DND-41 (cell line): ENCODE measurements around the gene RHOG.
"Not testable (repeated sequence)": the region's sequence is repeated elsewhere in the genome, so short reads cannot be mapped to it uniquely, and the experiment has no call there.

ENCODE experiments used
- ATAC-seq: fragments of 200-7000 bp; cut with Tn5 transposase; 3 replicates; pipeline ENCODE4 v1.9.1; 2021; ENCODE audit warnings: low read depth; ENCODE audit not compliant: insufficient read depth
- DNase-seq: peaks from one replicate; pipeline ENCODE4 v3.0.0-alpha.2; 2020
- H2AFZ ChIP-seq: 2 replicates; pipeline ENCODE4 v1.6.0; 2012; ENCODE audit warnings: low read depth, low read length
- H3K27ac ChIP-seq: 2 replicates; pipeline ENCODE4 v1.5.1; 2012; ENCODE audit warnings: low read length, inconsistent platforms
- H3K27me3 ChIP-seq: fragments of 200-600 bp; sonication (generic); 2 replicates; pipeline ENCODE4 v1.6.0; 2012; ENCODE audit warnings: low read length, mild to moderate bottlenecking, inconsistent platforms; ENCODE audit not compliant: insufficient read depth, poor library complexity
- H3K36me3 ChIP-seq: 2 replicates; pipeline ENCODE4 v1.5.1; 2012; ENCODE audit warnings: low read length, inconsistent platforms; ENCODE audit not compliant: insufficient read depth
- H3K4me1 ChIP-seq: 2 replicates; pipeline ENCODE4 v1.5.1; 2012; ENCODE audit warnings: mild to moderate bottlenecking, low read length; ENCODE audit not compliant: insufficient read depth
- H3K4me2 ChIP-seq: 2 replicates; pipeline ENCODE4 v1.6.0; 2012; ENCODE audit warnings: mild to moderate bottlenecking, moderate library complexity, low read length, inconsistent platforms; ENCODE audit not compliant: insufficient read depth
- H3K4me3 ChIP-seq, 2 experiments: fragments of 200-600 bp in 1 of 2; shearing (Covaris generic) in 1 of 2; 2 replicates each; pipeline ENCODE4 v1.5.1; 2012 to 2016; ENCODE audit warnings: inconsistent platforms in 2 of 2, low read length in 2 of 2, mild to moderate bottlenecking in 2 of 2, low read depth in 1 of 2, moderate library complexity in 1 of 2
- H3K79me2 ChIP-seq: 2 replicates; pipeline ENCODE4 v1.6.0; 2012; ENCODE audit warnings: low read length, inconsistent platforms; ENCODE audit not compliant: insufficient read depth
- H3K9ac ChIP-seq: 2 replicates; pipeline ENCODE4 v1.6.0; 2012; ENCODE audit warnings: low read depth, mild to moderate bottlenecking, inconsistent platforms, low read length, moderate library complexity
- H3K9me3 ChIP-seq: 2 replicates; pipeline ENCODE4 v1.5.1; 2012; ENCODE audit warnings: low read length, moderate library complexity, mild to moderate bottlenecking, inconsistent platforms; ENCODE audit not compliant: insufficient read depth, severe bottlenecking
- H4K20me1 ChIP-seq: 2 replicates; pipeline ENCODE4 v1.6.0; 2012; ENCODE audit warnings: low read length; ENCODE audit not compliant: insufficient read depth
- CTCF ChIP-seq: IDR thresholded peaks from 2 replicates; pipeline ENCODE4 v1.5.1; 2012; ENCODE audit warnings: borderline replicate concordance, low read length, moderate library complexity, mild to moderate bottlenecking; ENCODE audit not compliant: poor library complexity, severe bottlenecking; ENCODE audit errors: extremely low read depth
- EZH2 ChIP-seq: IDR thresholded peaks from 3 replicates; pipeline ENCODE4 v1.6.1; 2012; ENCODE audit warnings: borderline replicate concordance, low read depth, mild to moderate bottlenecking, moderate library complexity, low read length, inconsistent platforms; ENCODE audit not compliant: severe bottlenecking

Gene RHOG

DNA sequence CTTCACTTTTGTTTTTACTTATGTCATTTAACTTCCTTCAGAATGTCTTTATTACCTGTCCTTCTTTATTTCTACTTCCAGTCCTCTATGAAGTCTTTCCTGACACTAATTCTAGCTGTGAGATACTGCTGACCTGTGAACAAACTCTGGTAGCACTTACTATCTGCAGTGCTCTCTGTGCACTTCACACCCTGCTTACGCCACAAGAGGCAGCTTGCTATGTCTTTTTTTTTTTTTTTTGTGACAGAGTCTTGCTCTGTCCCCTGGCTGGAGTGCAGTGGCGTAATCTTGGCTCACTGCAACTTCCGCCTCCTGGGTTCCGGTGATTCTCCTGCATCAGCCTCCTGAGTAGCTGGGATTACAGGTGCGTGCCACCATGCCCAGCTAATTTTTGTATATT, 25.4 kb upstream of the RHOG start:
- Histone ChIP-seq H3K4me1 (peaks cover 26% of the 10 kb centered on the region), H2AFZ (no peak overlapping the region), H3K9ac (no peak overlapping the region), H3K27ac (no peak overlapping the region), H3K9me3 (no peaks in the 10 kb centered on the region), H3K36me3 (no peaks in the 10 kb centered on the region), H3K4me3 (no peak overlapping the region), H3K4me2 (no peak overlapping the region), H3K27me3 (no peaks in the 10 kb centered on the region), H4K20me1 (peaks cover 41% of the 10 kb centered on the region), H3K79me2 (peaks cover 92% of the 10 kb centered on the region)
- DNase-seq (no peak), ATAC-seq (no peak)
- no peak for TF ChIP-seq CTCF
- TF ChIP-seq EZH2: no peak

- Histone ChIP-seq H2AFZ (no peak overlapping the region), H3K4me2 (no peak overlapping the region), H3K9me3 (no peaks in the 10 kb centered on the region), H3K79me2 (peaks cover 94% of the 10 kb centered on the region), H3K4me3 (no peak overlapping the region), H3K4me1 (peaks cover 32% of the 10 kb centered on the region), H3K27ac (no peak overlapping the region), H3K9ac (no peak overlapping the region), H3K27me3 (no peaks in the 10 kb centered on the region), H3K36me3 (no peaks in the 10 kb centered on the region), H4K20me1 (peaks cover 41% of the 10 kb centered on the region)
- no peak for DNase-seq
- TF ChIP-seq CTCF: no peak
- no peak for TF ChIP-seq EZH2
- ATAC-seq: no peak
Observed at GRCh38 chr11:3865388-3866193, 24.8 kb upstream of the RHOG start.

GRCh38 chr11:3861683-3862082, 20.9 kb upstream of the RHOG start:
- peak overlapping the region in 1 of 2 experiments; percentile 22; a peak in 2 of 4 replicates for H3K4me3 ChIP-seq
- H3K27ac ChIP-seq: peak overlapping the region; percentile 66
- H3K36me3 ChIP-seq: peaks cover 12% of the 10 kb centered on the region; the same call in 1 of the 2 replicates
- no peak overlapping the region for H3K9ac ChIP-seq
- ATAC-seq: peak; percentile 86
- peaks cover 95% of the 10 kb centered on the region for H3K79me2 ChIP-seq
- peak overlapping the region; percentile 41 for H3K4me2 ChIP-seq
- no peaks in the 10 kb centered on the region for H3K9me3 ChIP-seq
- H3K4me1 ChIP-seq: peaks cover 71% of the 10 kb centered on the region
- no peaks in the 10 kb centered on the region for H3K27me3 ChIP-seq
- no peak overlapping the region for H2AFZ ChIP-seq
- TF ChIP-seq EZH2 (no peak), CTCF (no peak)
- H4K20me1 ChIP-seq: peaks cover 40% of the 10 kb centered on the region
- DNase-seq: peak; percentile 74

DNA sequence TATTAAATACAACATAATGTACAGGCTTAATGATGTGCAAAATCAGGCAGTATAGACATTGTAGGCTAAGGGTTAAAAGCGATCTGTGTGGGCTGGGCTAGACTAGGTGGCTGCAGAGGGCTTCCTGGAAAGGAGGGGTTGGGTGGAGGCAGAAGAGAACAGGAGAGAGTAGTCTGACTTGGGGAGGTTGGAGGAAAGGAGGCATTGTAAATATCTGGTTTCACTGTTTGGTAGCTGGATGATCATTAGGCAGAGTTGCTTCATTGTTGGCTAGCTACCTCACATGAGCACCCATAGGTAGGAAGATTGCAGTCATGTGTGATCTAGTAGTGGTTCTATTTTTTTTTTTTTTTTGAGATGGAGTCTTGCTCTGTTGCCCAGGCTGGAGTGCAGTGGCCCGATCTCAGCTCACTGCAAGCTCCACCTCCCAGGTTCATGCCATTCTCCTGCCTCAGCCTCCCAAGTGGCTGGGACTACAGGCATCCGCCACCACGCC, 20.2 kb upstream of the RHOG start:
- peak; percentile 65 for ATAC-seq
- not testable (repeated sequence) for H3K27me3 ChIP-seq, H3K9me3 ChIP-seq, H2AFZ ChIP-seq
- peak overlapping the region in 1 of 2 experiments; percentile 19; a peak in 2 of 4 replicates for H3K4me3 ChIP-seq
- H3K4me2 ChIP-seq: peak overlapping the region; percentile 96
- peak overlapping the region; percentile 4; the same call in 1 of the 2 replicates for H3K9ac ChIP-seq
- H4K20me1 ChIP-seq: peaks cover 47% of the 10 kb centered on the region
- peaks cover 95% of the 10 kb centered on the region for H3K79me2 ChIP-seq
- DNase-seq: peak; percentile 55
- H3K36me3 ChIP-seq: peaks cover 12% of the 10 kb centered on the region; the same call in 1 of the 2 replicates
- H3K4me1 ChIP-seq: peaks cover 73% of the 10 kb centered on the region
- H3K27ac ChIP-seq: peak overlapping the region; percentile 52
